A673 (cell line): Measurements from ENCODE around the gene MVD. TPM values are rescaled to one million over a fixed set of nuclear protein-coding genes. Genes with fewer than 3 reads are reported as not detected.

Experiments
- BruUV-seq: library from RNA; stranded (reverse); fragments of 400-500 nt; replicated peaks from 2 replicates; lab custom pipeline; 2021; lab: Mats Ljungman, UMichigan
- CTCF ChIA-PET: fragments of 300-600 bp; sonication (Branson Sonifier 250); formaldehyde crosslinking; loops from one replicate; lab custom pipeline; 2022; ENCODE audit warnings: antibody characterized with exemption; lab: Charles Lee
- POLR2A ChIA-PET: fragments of 300-600 bp; sonication (Branson Sonifier 250); formaldehyde crosslinking; loops from one replicate; lab custom pipeline; 2022; ENCODE audit warnings: antibody characterized with exemption; ENCODE audit not compliant: low non-redundant PET; lab: Charles Lee
- DNase-seq: peaks from one replicate; pipeline ENCODE4 v3.0.0-alpha.2; 2015; ENCODE audit warnings: low spot score
- H3K27ac ChIP-seq: fragments of 200-600 bp; sonication (generic); 2 replicates; pipeline ENCODE4 v1.5.1; 2016; ENCODE audit warnings: mixed run types, low read depth, mild to moderate bottlenecking, mixed read lengths, antibody characterized with exemption, low read length; ENCODE audit not compliant: poor library complexity, severe bottlenecking
- H3K27me3 ChIP-seq: fragments of 200-600 bp; sonication (generic); replicated peaks from 2 replicates; pipeline ENCODE4 v1.6.1; 2017; ENCODE audit warnings: mixed run types, low read depth, mild to moderate bottlenecking, mixed read lengths, antibody characterized with exemption, low read length; ENCODE audit not compliant: insufficient read depth, poor library complexity
- H3K36me3 ChIP-seq: fragments of 200-600 bp; sonication (generic); 2 replicates; pipeline ENCODE4 v1.6.1; 2016; ENCODE audit warnings: mixed run types, mild to moderate bottlenecking, mixed read lengths, antibody characterized with exemption, low read length; ENCODE audit not compliant: insufficient read depth, poor library complexity, severe bottlenecking
- H3K4me1 ChIP-seq: fragments of 200-600 bp; sonication (generic); 2 replicates; pipeline ENCODE4 v1.6.1; 2017; ENCODE audit warnings: mixed run types, mild to moderate bottlenecking, mixed read lengths, antibody characterized with exemption, low read length; ENCODE audit not compliant: insufficient read depth, poor library complexity, severe bottlenecking
- H3K4me3 ChIP-seq: fragments of 200-600 bp; sonication (generic); 2 replicates; pipeline ENCODE4 v1.5.1; 2016; ENCODE audit warnings: low read depth, mixed run types, mild to moderate bottlenecking, mixed read lengths, low read length; ENCODE audit not compliant: poor library complexity, severe bottlenecking
- H3K9me3 ChIP-seq: fragments of 200-600 bp; sonication (generic); 2 replicates; pipeline ENCODE4 v1.6.1; 2016; ENCODE audit warnings: mixed run types, low read depth, mild to moderate bottlenecking, mixed read lengths, antibody characterized with exemption, low read length; ENCODE audit not compliant: poor library complexity, severe bottlenecking
- EZH2 ChIP-seq: fragments of 200-600 bp; sonication (generic); IDR thresholded peaks from 2 replicates; pipeline ENCODE4 v1.6.1; 2017; ENCODE audit warnings: borderline replicate concordance, low read depth, mild to moderate bottlenecking, mixed read lengths, antibody characterized with exemption, low read length; ENCODE audit not compliant: poor library complexity, severe bottlenecking
- intact Hi-C: fragments of 100-400 bp; cut with micrococcal nuclease; formaldehyde crosslinking; loops from one replicate; pipeline ENCODE4 v1.10.0; 2022; ENCODE audit not compliant: unreplicated experiment
- total RNA-seq: library from RNA; stranded (reverse); gene quantifications from 2 replicates; pipeline ENCODE4 v1.2.3, GENCODE V29; 2021
- TF ChIP-seq, protein P1 (sequence below): fragments of 300-800, 200-600 bp; sonication (generic); conservative IDR thresholded peaks from 2 replicates; pipeline ENCODE4 v1.5.1; 2017; ENCODE audit warnings: low read depth, mild to moderate bottlenecking, antibody characterized with exemption, low read length, moderate library complexity, mixed read lengths

Gene MVD
- total RNA-seq, 1 experiment from 2014 or later = 131 TPM

DNA sequence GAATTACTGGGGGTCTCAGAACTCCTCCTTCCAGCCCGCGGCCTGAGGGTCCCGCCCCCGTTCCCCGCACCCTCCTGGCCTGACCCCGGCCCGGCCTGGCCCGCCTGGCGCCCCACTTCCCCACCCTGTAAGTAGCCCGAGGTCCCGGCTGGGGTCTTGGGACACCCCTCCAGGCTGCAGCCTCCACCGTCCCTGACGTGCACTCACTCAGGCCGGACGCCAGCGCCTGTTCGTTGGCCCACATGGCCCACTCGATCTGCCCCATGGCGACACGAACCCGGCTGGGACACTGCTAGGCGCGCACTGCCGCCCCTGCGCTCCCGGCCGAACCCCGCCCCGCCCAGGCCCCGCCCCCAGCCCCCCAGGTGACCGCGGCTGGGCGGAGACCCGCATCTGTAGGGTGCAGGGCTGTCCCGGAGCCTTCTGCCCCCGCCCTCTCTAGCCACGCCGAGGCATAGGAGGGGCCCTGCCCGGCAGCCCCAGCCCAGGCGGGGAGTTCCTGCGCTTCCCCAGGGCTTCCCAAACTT lies 12.1 kb downstream of the MVD start, which contains the start of gene CYBA:
Gene CYBA, minus strand, starts transcription at position 305 of the 527 bp plus-strand sequence. Its CDS starts 40 bp downstream, at position 265.
- BruUV-seq = no TSS peak
- TF ChIP-seq, protein P1, sequence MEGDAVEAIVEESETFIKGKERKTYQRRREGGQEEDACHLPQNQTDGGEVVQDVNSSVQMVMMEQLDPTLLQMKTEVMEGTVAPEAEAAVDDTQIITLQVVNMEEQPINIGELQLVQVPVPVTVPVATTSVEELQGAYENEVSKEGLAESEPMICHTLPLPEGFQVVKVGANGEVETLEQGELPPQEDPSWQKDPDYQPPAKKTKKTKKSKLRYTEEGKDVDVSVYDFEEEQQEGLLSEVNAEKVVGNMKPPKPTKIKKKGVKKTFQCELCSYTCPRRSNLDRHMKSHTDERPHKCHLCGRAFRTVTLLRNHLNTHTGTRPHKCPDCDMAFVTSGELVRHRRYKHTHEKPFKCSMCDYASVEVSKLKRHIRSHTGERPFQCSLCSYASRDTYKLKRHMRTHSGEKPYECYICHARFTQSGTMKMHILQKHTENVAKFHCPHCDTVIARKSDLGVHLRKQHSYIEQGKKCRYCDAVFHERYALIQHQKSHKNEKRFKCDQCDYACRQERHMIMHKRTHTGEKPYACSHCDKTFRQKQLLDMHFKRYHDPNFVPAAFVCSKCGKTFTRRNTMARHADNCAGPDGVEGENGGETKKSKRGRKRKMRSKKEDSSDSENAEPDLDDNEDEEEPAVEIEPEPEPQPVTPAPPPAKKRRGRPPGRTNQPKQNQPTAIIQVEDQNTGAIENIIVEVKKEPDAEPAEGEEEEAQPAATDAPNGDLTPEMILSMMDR = no peak
- TF ChIP-seq EZH2 = no peak
- Histone ChIP-seq H3K36me3 (peaks cover 26% of the 10 kb centered on the region), H3K4me1 (peaks cover 17% of the 10 kb centered on the region), H3K4me3 (peak within 1 kb of the TSS; percentile 74), H3K27me3 (no peaks in the 10 kb centered on the region), H3K9me3 (no peaks in the 10 kb centered on the region), H3K27ac (peak within 1 kb of the TSS; percentile 70)
- intact Hi-C loops = no loop called here
- ChIA-PET CTCF (no interaction called here), POLR2A (no interaction called here)
- DNase-seq = peak; percentile 69

DNA sequence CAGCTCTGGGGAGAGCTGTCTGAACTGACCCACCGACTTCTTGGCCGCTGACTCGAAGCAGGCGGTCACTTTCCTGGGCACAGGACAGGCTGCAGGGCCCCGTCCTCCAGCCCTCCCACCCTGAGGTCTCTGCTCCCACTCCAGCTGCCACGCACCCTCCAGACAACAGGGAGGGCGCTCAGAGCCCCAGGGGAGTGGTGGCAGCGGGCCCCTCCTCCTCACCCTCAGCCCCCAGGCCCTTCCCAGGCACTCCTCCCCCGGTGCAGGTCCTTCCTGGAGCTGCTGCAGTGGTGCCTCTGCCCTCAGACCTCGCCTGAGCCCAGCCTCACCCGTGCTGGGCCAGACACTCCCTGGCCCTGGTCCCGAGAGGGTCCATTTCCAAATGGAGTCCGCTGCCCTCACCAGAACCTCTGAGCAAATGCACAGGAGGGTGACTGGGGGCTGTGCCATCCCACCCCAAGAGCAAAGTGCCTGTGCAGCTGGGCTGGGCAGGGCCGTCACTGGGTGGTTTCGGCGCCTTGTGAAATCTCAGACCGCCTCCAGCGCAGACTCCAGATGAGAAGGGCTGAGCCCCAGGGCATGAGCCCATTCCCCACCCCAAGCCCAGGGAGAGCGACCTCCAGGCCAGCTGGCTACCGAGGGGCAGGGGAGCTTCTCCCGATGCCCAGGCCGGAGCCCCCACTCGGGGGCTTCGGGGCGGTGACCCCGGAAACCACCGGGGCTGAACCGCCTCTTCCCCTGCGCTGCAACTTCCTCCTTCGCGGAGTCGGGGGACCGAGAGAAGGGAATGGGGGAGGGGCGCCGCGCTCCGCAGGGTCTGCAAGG lies 12.8 kb downstream of the MVD start:
- DNase-seq = no peak
- Histone ChIP-seq H3K4me3 (peak overlapping the region; percentile 74), H3K36me3 (peaks cover 19% of the 10 kb centered on the region), H3K9me3 (no peaks in the 10 kb centered on the region), H3K27ac (peak overlapping the region; percentile 70), H3K27me3 (no peaks in the 10 kb centered on the region), H3K4me1 (peaks cover 17% of the 10 kb centered on the region)
- intact Hi-C loops = no loop called here
- ChIA-PET CTCF (no interaction called here), POLR2A (no interaction called here)
- TF ChIP-seq, protein P1 = no peak
- TF ChIP-seq EZH2 = no peak
- BruUV-seq = no TSS peak

DNA sequence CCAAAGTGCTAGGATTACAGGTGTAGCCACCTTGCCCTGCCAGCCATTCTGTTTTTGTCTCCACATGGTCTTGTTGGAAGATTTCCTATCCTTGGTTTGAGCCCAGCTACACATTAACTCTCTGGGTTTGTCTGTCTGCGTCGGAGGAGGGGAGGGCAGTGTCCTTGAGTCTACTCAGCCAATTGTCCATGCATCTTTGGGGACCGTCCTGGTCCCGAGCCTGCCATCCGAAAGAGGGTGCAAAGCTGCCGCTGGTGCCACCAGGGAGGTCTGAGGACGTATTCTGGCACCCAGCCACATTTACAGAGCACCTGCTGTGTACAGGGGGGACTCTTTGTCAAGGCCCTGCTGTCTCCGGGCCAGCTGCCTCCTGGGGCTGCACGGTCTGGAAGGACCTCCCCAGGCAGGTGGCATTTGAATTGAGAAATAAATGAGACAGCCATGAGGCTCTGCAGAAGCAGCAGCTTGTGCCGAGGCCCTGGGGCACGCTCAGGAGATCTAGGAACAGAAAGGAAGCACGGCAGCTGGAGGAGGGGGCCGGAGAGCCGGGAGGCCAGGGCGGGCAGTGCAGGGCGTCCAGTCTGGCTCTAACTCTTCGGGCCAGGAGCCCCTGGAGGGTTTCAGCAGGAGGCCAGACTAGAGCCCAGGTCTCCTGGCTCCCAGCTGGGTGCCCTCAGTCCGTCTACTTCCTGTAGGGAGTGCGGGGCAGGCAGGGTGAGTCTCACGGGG lies 13.5 kb downstream of the MVD start:
- H3K27me3 ChIP-seq = no peaks in the 10 kb centered on the region
- TF ChIP-seq EZH2 = no peak
- TF ChIP-seq, protein P1 = no peak
- no peaks in the 10 kb centered on the region for H3K9me3 ChIP-seq
- intact Hi-C loops = no loop called here
- BruUV-seq = no TSS peak
- peak overlapping the region; percentile 70 for H3K27ac ChIP-seq
- no peak for DNase-seq
- ChIA-PET CTCF (no interaction called here), POLR2A (interaction anchor here (0.7 kb wide), 1 partner anchor 134 kb away, joined by 6 read pairs; no protein-coding TSS in a partner anchor)
- H3K4me3 ChIP-seq = peak overlapping the region; percentile 74
- H3K36me3 ChIP-seq = peaks cover 12% of the 10 kb centered on the region
- H3K4me1 ChIP-seq = peaks cover 17% of the 10 kb centered on the region
